OCI-LY3 (cell line): ENCODE measurements around the gene ZDBF2.
A peak's percentile ranks its signal among the peaks of the same experiment; 100 is the strongest.

Experiments
- H2AFZ ChIP-seq: fragments of 200-600, 300-600 bp; shearing (Covaris generic); 2 replicates; pipeline ENCODE4 v1.6.0; 2014; ENCODE audit warnings: antibody characterized with exemption, low read depth, low read length
- H3K27ac ChIP-seq: fragments of 200-600, 300-600 bp; sonication (generic); 2 replicates; pipeline ENCODE4 v1.5.1; 2014; ENCODE audit warnings: mild to moderate bottlenecking, low read length, moderate library complexity, mixed read lengths
- H3K27me3 ChIP-seq: fragments of 200-600, 300-600 bp; sonication (generic); 2 replicates; pipeline ENCODE4 v1.6.1; 2014; ENCODE audit warnings: low read depth, low read length, mixed read lengths
- H3K36me3 ChIP-seq: fragments of 200-600, 300-600 bp; sonication (generic); replicated peaks from 2 replicates; pipeline ENCODE3; 2014; ENCODE audit warnings: low read depth, low read length, mixed read lengths
- H3K4me1 ChIP-seq: fragments of 300-600, 200-600 bp; sonication (generic); 2 replicates; pipeline ENCODE4 v1.6.1; 2014; ENCODE audit warnings: low read length, mixed read lengths
- H3K4me2 ChIP-seq: fragments of 200-600, 300-600 bp; sonication (generic); 2 replicates; pipeline ENCODE4 v1.6.1; 2014; ENCODE audit warnings: low read length, mixed read lengths
- H3K4me3 ChIP-seq: fragments of 300-600, 200-600 bp; sonication (generic); 2 replicates; pipeline ENCODE4 v1.5.1; 2014; ENCODE audit warnings: antibody characterized with exemption, mild to moderate bottlenecking, low read length, moderate library complexity
- H3K79me2 ChIP-seq: fragments of 300-600, 200-600 bp; shearing (Covaris generic); 2 replicates; pipeline ENCODE4 v1.6.1; 2014; ENCODE audit warnings: mild to moderate bottlenecking, low read length, mixed read lengths
- H3K9ac ChIP-seq: fragments of 300-600, 200-600 bp; shearing (Covaris generic); 2 replicates; pipeline ENCODE4 v1.6.0; 2014; ENCODE audit warnings: mild to moderate bottlenecking, low read length, moderate library complexity
- H3K9me3 ChIP-seq: fragments of 200-600, 300-600 bp; shearing (Covaris generic); 2 replicates; pipeline ENCODE4 v1.6.1; 2014; ENCODE audit warnings: low read length, mixed read lengths; ENCODE audit not compliant: insufficient read depth
- H4K20me1 ChIP-seq: fragments of 200-600, 300-600 bp; sonication (generic); 2 replicates; pipeline ENCODE4 v1.6.1; 2016; ENCODE audit warnings: low read length, mixed read lengths; ENCODE audit not compliant: insufficient read depth
- EZH2phosphoT487 ChIP-seq: fragments of 200-600 bp; shearing (Covaris generic); IDR thresholded peaks from 2 replicates; pipeline ENCODE4 v1.6.1; 2018; ENCODE audit warnings: antibody characterized with exemption, mixed run types, low read depth
- TF ChIP-seq, protein P1 (sequence below): fragments of 200-600, 300-600 bp; sonication (generic); IDR thresholded peaks from 2 replicates; pipeline ENCODE4 v1.5.1; 2014; ENCODE audit warnings: antibody characterized with exemption, low read length, low read depth

Gene ZDBF2

DNA sequence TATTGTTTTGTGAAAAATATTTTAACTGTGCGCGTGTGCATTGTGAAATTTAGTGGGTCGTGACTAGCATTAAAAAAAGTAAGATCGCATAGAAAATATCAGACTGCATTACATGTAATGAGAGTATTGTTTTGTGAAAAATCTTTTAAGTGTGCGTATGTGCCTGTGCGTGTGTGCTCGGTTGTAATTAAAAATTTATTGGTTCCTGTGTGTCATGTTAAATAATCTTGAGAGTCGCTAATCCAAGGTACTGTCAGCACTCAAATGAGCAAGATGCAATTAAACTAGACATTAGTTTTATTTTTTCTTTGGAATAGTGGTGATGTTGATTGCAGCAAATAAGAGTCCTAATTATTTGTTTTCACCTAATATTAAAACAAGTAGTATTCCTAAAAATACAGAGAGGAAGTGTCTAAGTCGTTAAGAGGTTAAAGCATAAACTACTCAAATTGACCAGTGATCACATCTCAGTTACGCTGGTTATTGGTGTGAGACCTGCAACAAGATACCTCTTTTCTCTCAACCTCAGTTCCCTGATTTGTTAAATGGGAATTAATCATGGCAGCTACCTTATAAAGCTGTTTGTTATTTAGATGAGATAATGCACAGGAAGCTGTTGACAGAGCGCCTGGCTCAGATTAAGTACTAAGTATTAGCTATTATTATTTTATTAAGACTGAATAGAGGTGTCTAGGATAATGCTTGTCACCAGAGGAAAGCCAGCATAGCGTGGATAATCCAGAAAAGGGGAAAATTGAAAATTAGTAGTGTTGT lies 1.9 kb downstream of the ZDBF2 start:
- Histone ChIP-seq H3K79me2 (no peaks in the 10 kb centered on the region), H4K20me1 (no peaks in the 10 kb centered on the region), H3K4me3 (no peak overlapping the region), H3K9ac (no peak overlapping the region), H3K36me3 (no peaks in the 10 kb centered on the region), H3K4me2 (no peak overlapping the region), H3K9me3 (no peaks in the 10 kb centered on the region), H3K27me3 (peaks cover 6% of the 10 kb centered on the region), H3K27ac (no peak overlapping the region), H3K4me1 (no peaks in the 10 kb centered on the region), H2AFZ (no peak overlapping the region)
- TF ChIP-seq, protein P1, sequence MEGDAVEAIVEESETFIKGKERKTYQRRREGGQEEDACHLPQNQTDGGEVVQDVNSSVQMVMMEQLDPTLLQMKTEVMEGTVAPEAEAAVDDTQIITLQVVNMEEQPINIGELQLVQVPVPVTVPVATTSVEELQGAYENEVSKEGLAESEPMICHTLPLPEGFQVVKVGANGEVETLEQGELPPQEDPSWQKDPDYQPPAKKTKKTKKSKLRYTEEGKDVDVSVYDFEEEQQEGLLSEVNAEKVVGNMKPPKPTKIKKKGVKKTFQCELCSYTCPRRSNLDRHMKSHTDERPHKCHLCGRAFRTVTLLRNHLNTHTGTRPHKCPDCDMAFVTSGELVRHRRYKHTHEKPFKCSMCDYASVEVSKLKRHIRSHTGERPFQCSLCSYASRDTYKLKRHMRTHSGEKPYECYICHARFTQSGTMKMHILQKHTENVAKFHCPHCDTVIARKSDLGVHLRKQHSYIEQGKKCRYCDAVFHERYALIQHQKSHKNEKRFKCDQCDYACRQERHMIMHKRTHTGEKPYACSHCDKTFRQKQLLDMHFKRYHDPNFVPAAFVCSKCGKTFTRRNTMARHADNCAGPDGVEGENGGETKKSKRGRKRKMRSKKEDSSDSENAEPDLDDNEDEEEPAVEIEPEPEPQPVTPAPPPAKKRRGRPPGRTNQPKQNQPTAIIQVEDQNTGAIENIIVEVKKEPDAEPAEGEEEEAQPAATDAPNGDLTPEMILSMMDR, result no peak
- no peak for TF ChIP-seq EZH2phosphoT487

DNA sequence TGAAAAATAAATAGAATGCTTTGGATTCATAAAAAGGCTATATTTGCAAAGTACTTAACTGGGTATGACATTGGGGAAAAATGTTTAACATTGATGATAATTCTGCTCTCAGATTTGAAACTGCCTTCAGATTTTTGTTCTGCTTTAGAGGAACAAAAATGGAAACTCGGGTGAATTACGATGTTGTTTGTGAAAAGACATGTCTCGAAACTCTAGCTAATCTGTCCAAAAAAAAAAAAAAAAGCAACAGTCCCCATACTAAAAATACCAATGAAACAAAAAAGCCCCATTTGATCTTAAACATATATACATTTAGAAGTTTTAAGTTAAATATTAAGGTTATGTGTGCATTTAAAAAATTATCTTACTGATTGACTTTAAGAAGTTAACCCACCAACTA lies 3.0 kb downstream of the ZDBF2 start:
- Histone ChIP-seq H3K27me3 (peaks cover 6% of the 10 kb centered on the region), H2AFZ (no peak overlapping the region), H3K4me1 (no peaks in the 10 kb centered on the region), H3K4me3 (no peak overlapping the region), H4K20me1 (no peaks in the 10 kb centered on the region), H3K9ac (no peak overlapping the region), H3K79me2 (no peaks in the 10 kb centered on the region), H3K36me3 (no peaks in the 10 kb centered on the region), H3K4me2 (0 out of 2 replicates have a peak overlapping the region, but pooled peaks have one; percentile 1), H3K9me3 (no peaks in the 10 kb centered on the region), H3K27ac (no peak overlapping the region)
- TF ChIP-seq, protein P1, result no peak
- no peak for TF ChIP-seq EZH2phosphoT487

DNA sequence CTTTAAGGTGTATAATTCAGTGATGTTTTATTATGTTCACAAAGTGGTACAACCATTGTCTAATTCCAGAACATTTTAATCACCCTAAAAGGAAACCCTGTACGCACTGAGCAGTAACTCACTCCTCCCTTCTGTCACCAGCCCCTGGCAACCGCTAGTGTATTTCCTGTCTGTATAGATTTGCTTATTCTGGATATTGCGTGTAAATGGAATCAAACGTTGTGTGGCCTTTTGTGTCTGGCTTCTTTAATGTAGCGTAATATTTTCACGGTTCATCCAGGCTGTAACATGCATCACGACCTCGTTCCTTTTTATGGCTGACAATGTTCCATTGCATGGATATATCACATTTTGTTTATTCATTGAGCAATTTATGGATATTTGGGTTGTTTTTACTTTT lies 8.3 kb downstream of the ZDBF2 start:
- no peak for TF ChIP-seq EZH2phosphoT487
- TF ChIP-seq, protein P1, result no peak
- H3K79me2 ChIP-seq, result no peaks in the 10 kb centered on the region
- H2AFZ ChIP-seq, result no peak overlapping the region
- H3K27me3 ChIP-seq, result no peaks in the 10 kb centered on the region
- no peak overlapping the region for H3K4me3 ChIP-seq
- H3K36me3 ChIP-seq, result peaks cover 5% of the 10 kb centered on the region
- H4K20me1 ChIP-seq, result no peaks in the 10 kb centered on the region
- no peaks in the 10 kb centered on the region for H3K4me1 ChIP-seq
- H3K9ac ChIP-seq, result no peak overlapping the region
- 0 out of 2 replicates have a peak, but pooled peaks cover 3% of the 10 kb centered on the region for H3K9me3 ChIP-seq
- no peak overlapping the region for H3K27ac ChIP-seq
- H3K4me2 ChIP-seq, result no peak overlapping the region

DNA sequence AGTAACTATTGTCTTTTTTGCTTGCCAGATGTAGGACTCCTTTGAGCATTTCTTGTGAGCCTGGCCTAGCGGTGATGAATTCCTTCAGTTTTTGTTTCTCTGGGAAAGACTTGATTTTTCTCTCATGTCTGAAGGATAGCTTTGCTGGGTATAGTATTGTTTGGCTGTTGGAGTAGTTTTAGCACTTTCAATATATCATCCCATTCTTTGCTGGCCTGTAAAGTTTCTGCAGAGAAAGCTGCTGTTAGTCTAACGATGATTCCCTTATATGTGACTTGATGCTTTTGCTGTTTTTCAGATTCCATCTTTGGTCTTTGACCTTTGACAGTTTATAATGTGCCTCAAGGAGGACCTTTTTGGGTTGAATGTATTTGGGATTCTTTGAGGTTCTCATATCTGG lies 12.7 kb downstream of the ZDBF2 start:
- H3K4me3 ChIP-seq, result no peak overlapping the region
- no peak overlapping the region for H3K4me2 ChIP-seq
- H3K4me1 ChIP-seq, result no peaks in the 10 kb centered on the region
- TF ChIP-seq, protein P1, result no peak
- TF ChIP-seq EZH2phosphoT487, result no peak
- no peaks in the 10 kb centered on the region for H4K20me1 ChIP-seq
- peaks cover 5% of the 10 kb centered on the region for H3K36me3 ChIP-seq
- H3K79me2 ChIP-seq, result no peaks in the 10 kb centered on the region
- 0 out of 2 replicates have a peak, but pooled peaks cover 3% of the 10 kb centered on the region for H3K9me3 ChIP-seq
- no peaks in the 10 kb centered on the region for H3K27me3 ChIP-seq
- no peak overlapping the region for H3K27ac ChIP-seq
- H2AFZ ChIP-seq, result no peak overlapping the region
- H3K9ac ChIP-seq, result no peak overlapping the region
